WERI-Rb-1 (cell line): ENCODE results near the gene PRRG2.

Experiments used
- DNase-seq: peaks from one replicate; pipeline ENCODE4 v3.0.0-alpha.2; 2020
- H3K27ac ChIP-seq: fragments of 250-450 bp; sonication (Bioruptor Pico); 2 replicates; pipeline ENCODE4 v1.5.1; 2020; ENCODE audit warnings: mild to moderate bottlenecking, moderate library complexity
- H3K27me3 ChIP-seq: fragments of 250-450 bp; sonication (Bioruptor Pico); 2 replicates; pipeline ENCODE4 v1.5.1; 2021; ENCODE audit warnings: mild to moderate bottlenecking, low read depth, moderate library complexity; ENCODE audit not compliant: insufficient read depth, severe bottlenecking
- H3K36me3 ChIP-seq: fragments of 250-450 bp; sonication (Bioruptor Pico); 2 replicates; pipeline ENCODE4 v1.5.1; 2020; ENCODE audit warnings: mild to moderate bottlenecking, moderate library complexity
- H3K4me3 ChIP-seq: 2 replicates; pipeline ENCODE4 v1.5.1; 2011; ENCODE audit warnings: low read depth, mild to moderate bottlenecking, control low read depth, low read length
- H3K9me3 ChIP-seq: fragments of 250-450 bp; sonication (Bioruptor Pico); 2 replicates; pipeline ENCODE4 v1.5.1; 2021; ENCODE audit warnings: mild to moderate bottlenecking, moderate library complexity; ENCODE audit not compliant: severe bottlenecking
- CTCF ChIP-seq: IDR thresholded peaks from 2 replicates; pipeline ENCODE4 v1.5.1; 2011; ENCODE audit warnings: low read depth, mild to moderate bottlenecking, control low read depth, inconsistent platforms, low read length

The PRRG2 gene

DNA sequence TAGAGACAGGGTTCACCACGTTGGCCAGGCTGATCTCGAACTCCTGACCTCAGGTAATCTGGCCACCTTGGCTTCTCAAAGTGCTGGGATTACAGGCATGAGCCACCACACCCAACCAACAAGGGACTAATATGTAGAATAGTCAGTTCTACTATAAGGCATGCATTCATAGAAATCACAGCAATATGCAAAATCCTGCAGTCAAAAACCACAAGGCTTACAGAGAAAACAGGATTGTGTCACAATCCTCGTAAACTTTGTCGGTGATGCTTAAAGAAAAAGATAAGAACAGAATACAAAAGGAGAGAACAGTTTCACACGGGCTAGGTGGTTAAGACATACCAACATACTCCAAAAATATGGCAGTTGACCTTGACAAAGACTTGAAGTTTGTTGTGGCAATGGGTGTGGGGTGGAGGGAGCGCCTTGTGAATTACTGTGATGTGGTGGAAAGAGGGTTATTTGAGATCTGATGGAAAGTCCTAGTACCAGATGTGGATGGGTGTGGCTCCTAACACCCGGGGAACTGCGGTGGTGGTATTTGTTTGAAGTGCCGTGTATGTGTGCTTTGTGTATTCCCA lies 13.2 kb upstream of the PRRG2 start:
- no peak for TF ChIP-seq CTCF
- Histone ChIP-seq H3K9me3 (no peaks in the 10 kb centered on the region), H3K27ac (no peak overlapping the region), H3K27me3 (no peaks in the 10 kb centered on the region), H3K36me3 (peaks cover 3% of the 10 kb centered on the region; the same call in 1 of the 2 replicates), H3K4me3 (no peak overlapping the region)
- no peak for DNase-seq

- Histone ChIP-seq H3K4me3 (no peak overlapping the region), H3K27me3 (no peaks in the 10 kb centered on the region), H3K36me3 (peaks cover 12% of the 10 kb centered on the region; the same call in 1 of the 2 replicates), H3K27ac (peak overlapping the region; percentile 53), H3K9me3 (no peaks in the 10 kb centered on the region)
- peak; percentile 81 for TF ChIP-seq CTCF
- DNase-seq: peak; percentile 61
Observed at GRCh38 chr19:49570138-49570856, 10.8 kb upstream of the PRRG2 start.

DNA sequence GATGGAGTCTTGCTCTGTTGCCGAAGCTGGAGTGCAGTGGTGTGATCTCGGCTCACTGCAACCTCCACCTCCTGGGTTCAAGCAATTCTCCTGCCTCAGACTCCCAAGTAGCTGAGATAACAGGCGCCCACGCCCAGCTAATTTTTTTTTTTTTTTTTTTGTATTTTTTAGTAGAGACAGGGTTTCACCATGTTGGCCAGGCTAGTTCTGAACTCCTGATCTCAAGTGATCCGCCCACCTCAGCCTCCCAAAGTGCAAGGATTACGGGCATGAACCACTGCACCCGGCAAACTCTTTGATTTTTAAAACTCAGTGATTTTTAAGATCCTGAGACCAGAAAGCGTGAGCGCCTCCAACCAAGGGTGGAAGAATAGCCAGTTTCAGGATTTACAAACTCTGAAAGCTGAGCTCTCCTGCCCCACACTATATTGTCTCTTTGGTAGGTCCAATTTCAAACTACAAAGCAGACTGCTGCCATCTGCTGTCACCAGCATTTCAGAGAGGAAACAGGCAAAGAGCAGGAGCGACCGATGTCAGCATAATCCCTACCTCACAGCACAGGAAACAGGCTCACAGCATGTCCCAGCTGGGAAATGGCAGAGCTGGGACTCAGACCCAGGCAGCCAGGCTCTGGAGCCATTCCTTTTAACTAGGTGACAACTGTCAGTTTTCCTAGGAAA lies 10.0 kb upstream of the PRRG2 start:
- Histone ChIP-seq H3K27ac (peak overlapping the region; percentile 53), H3K9me3 (no peaks in the 10 kb centered on the region), H3K4me3 (no peak overlapping the region), H3K27me3 (no peaks in the 10 kb centered on the region), H3K36me3 (peaks cover 18% of the 10 kb centered on the region)
- DNase-seq: peak; percentile 80
- peak; percentile 47; the same call in 1 of the 2 replicates for TF ChIP-seq CTCF

DNA sequence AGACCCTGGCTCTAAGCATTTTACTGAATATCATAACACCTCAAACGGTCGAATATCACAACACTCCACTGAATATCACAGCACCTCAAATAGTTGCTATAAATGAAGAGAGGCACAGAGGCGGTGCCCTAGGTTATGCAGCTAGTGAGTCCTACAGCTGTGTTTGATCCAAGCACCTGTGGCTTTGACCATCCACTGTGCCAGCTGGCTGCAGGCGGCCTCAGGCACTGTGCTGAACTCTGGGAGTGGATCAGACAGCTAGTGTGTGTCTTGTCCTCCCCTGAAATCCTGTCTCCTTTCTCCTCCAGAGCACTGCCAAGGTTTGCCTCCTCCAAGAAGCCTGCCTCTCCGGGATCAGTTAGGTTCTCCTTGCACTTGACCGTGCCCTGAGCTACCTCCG lies 8.1 kb upstream of the PRRG2 start:
- Histone ChIP-seq H3K36me3 (peaks cover 20% of the 10 kb centered on the region), H3K27ac (no peak overlapping the region), H3K27me3 (no peaks in the 10 kb centered on the region), H3K4me3 (no peak overlapping the region), H3K9me3 (no peaks in the 10 kb centered on the region)
- DNase-seq: no peak
- no peak for TF ChIP-seq CTCF

- no peak overlapping the region for H3K27ac ChIP-seq
Observed at GRCh38 chr19:49573425-49573824, 7.7 kb upstream of the PRRG2 start.

More at GRCh38 chr19:49573425-49573824, 7.7 kb upstream of the PRRG2 start:
- peaks cover 18% of the 10 kb centered on the region for H3K36me3 ChIP-seq
- no peaks in the 10 kb centered on the region for H3K27me3 ChIP-seq
- no peaks in the 10 kb centered on the region for H3K9me3 ChIP-seq
- no peak overlapping the region for H3K4me3 ChIP-seq
- no peak for DNase-seq
- TF ChIP-seq CTCF: no peak
